HFF-Myc (cell line): Measurements from ENCODE around the gene PLBD1.

Source experiments
- DNase-seq: peaks from one replicate; pipeline ENCODE4 v3.0.0-alpha.2; 2011; ENCODE audit warnings: low read depth; ENCODE audit errors: extremely low read depth
- H3K4me3 ChIP-seq: replicated peaks from 2 replicates; pipeline ENCODE4 v1.5.1; 2011; ENCODE audit warnings: low read depth, mild to moderate bottlenecking, control low read depth, low read length
- CTCF ChIP-seq: IDR thresholded peaks from 2 replicates; pipeline ENCODE4 v1.5.1; 2012; ENCODE audit warnings: mild to moderate bottlenecking, low read depth, low read length, control low read depth; ENCODE audit errors: missing control alignments

PLBD1 gene

DNA sequence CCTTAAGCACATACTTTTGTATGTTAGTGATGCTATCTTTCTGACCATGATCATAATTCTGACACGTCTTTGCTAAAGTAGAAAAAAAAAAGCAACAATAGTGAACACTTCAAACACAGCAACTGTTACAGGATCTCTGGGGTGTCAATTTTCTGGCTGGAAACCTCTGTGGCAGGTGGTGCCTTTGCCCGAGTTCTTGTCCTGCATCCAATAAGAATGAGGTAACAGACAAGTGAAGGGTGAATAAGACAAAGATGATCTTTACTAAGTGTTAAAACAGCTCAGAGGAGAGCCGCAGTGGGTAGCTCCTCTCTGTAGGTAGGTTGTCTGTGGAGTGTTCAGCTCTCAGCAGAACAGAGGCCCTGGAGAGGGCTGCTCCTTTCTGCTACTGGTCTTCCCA is 20.9 kb upstream of the PLBD1 start:
- DNase-seq, result no peak
- H3K4me3 ChIP-seq, result no peak overlapping the region
- no peak for TF ChIP-seq CTCF

- no peak for DNase-seq
- no peak overlapping the region for H3K4me3 ChIP-seq
- no peak for TF ChIP-seq CTCF
These were observed 11.0 kb upstream of the PLBD1 start for GRCh38 chr12:14578646-14579045.

GRCh38 chr12:14577344-14577743 is 9.7 kb upstream of the PLBD1 start:
- H3K4me3 ChIP-seq, result no peak overlapping the region
- DNase-seq, result no peak
- TF ChIP-seq CTCF, result no peak

DNA sequence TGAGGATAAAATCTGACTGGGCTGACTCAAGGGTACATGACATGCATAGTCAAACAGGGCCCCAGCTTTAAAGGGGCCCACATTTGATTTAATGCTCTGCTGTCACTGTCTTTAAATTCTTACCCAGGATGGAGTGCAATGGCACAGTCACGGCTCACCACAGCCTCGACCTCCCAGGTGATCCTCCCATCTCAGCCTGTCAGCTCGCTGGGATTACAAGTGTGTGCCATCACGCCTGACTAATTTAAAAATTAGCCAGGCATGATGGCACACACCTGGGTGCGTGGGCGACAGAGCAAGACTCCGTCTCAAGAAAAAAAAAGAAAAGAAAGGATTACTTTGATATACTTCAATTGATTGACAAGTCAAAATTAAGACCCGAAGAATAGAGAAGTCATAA is 9.2 kb upstream of the PLBD1 start:
- TF ChIP-seq CTCF, result no peak
- DNase-seq, result no peak
- H3K4me3 ChIP-seq, result no peak overlapping the region

- no peak for DNase-seq
- no peak for TF ChIP-seq CTCF
- no peak overlapping the region for H3K4me3 ChIP-seq
These were observed 7.9 kb upstream of the PLBD1 start for GRCh38 chr12:14575585-14575984.

DNA sequence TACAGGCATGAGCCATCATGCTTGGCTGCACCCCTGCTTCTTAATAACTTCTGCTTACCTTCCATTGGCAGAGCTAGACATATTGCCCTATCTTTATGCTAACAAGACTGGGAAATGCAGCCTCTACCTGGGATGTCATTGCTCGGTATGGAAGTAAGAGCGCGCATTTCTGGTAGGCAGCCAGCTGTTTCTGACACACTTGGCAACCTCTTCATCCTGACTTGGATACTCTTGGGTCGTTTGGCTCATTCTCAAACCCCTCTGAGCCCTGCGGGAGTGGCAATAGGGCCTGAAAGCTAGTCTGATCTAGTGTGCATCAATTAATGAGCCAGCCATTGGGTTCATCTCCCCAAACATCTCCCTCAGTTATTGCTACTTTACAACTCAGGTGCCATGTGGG is 5.4 kb upstream of the PLBD1 start:
- no peak for DNase-seq
- TF ChIP-seq CTCF, result no peak
- H3K4me3 ChIP-seq, result no peak overlapping the region

DNA sequence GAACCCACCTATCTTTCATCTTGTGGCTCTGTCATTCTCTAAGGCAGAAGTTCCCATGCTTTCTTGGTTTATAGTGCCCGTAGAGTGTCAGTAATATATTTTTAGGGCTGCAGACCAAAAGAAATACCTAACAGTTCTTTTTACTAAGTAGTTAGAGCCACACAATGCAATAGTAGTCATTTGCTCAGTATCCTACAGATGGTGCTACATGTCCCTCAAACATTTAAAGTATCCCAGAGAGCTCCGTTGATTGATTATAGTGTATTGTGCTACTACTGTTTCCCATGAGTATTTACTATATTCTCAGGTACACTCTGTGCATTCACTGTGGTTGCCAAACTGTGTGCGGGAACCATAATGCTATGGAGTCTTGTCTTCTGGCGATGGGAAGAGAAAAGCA is 4.7 kb upstream of the PLBD1 start:
- DNase-seq, result no peak
- TF ChIP-seq CTCF, result no peak
- H3K4me3 ChIP-seq, result no peak overlapping the region
